PC-9 (cell line): ENCODE measurements around the gene WDFY3. TPM values are rescaled to one million over a fixed set of nuclear protein-coding genes. Genes with fewer than 3 reads are reported as not detected.

Experiments
- BruUV-seq: library from RNA; stranded (reverse); fragments of 400-500 nt; replicated peaks from 2 replicates; lab custom pipeline; 2021; lab: Mats Ljungman, UMichigan
- CTCF ChIA-PET: fragments of 300-600 bp; sonication (Branson Sonifier 250); formaldehyde crosslinking; loops from one replicate; lab custom pipeline; 2022; ENCODE audit warnings: antibody characterized with exemption; lab: Charles Lee
- POLR2A ChIA-PET: fragments of 300-600 bp; sonication (Branson Sonifier 250); formaldehyde crosslinking; loops from one replicate; lab custom pipeline; 2022; ENCODE audit warnings: antibody characterized with exemption; ENCODE audit not compliant: unreplicated experiment; lab: Charles Lee
- DNase-seq, 2 experiments: peaks; one replicate each; pipeline versions ENCODE4 v3.0.0 to v3.0.0-alpha.2; 2015 to 2022; ENCODE audit warnings: mixed read lengths in 1 of 2
- H2AFZ ChIP-seq: fragments of 200-600 bp; sonication (generic); 2 replicates; pipeline ENCODE4 v1.8.1; 2017; ENCODE audit warnings: antibody characterized with exemption
- H3F3A ChIP-seq: fragments of 200-600 bp; sonication (generic); 2 replicates; pipeline ENCODE4 v1.8.1; 2017; ENCODE audit warnings: antibody characterized with exemption, mild to moderate bottlenecking, low read depth; ENCODE audit not compliant: insufficient read depth
- H3K27ac ChIP-seq: fragments of 200-600 bp; sonication (generic); 2 replicates; pipeline ENCODE4 v1.6.1; 2016; ENCODE audit warnings: mixed run types
- H3K27me3 ChIP-seq: fragments of 200-600 bp; sonication (generic); 2 replicates; pipeline ENCODE4 v1.6.1; 2016; ENCODE audit warnings: low read depth, mixed run types; ENCODE audit not compliant: insufficient read depth
- H3K36me3 ChIP-seq: fragments of 200-600 bp; sonication (generic); 2 replicates; pipeline ENCODE4 v1.6.1; 2016; ENCODE audit warnings: low read depth, mixed run types
- H3K4me1 ChIP-seq: fragments of 200-600 bp; sonication (generic); replicated peaks from 2 replicates; pipeline ENCODE4 v1.6.1; 2016; ENCODE audit warnings: mixed run types; ENCODE audit not compliant: insufficient read depth
- H3K4me2 ChIP-seq: fragments of 200-600 bp; sonication (generic); 2 replicates; pipeline ENCODE4 v1.6.1; 2017; ENCODE audit warnings: mixed run types
- H3K4me3 ChIP-seq: fragments of 200-600 bp; sonication (generic); 2 replicates; pipeline ENCODE4 v1.6.1; 2016; ENCODE audit warnings: mixed run types
- H3K79me2 ChIP-seq: fragments of 200-600 bp; sonication (generic); 2 replicates; pipeline ENCODE4 v1.6.1; 2017; ENCODE audit warnings: low read depth, mixed run types
- H3K9me2 ChIP-seq: fragments of 200-600 bp; sonication (generic); 2 replicates; pipeline ENCODE4 v1.8.1; 2017; ENCODE audit warnings: mild to moderate bottlenecking; ENCODE audit not compliant: insufficient read depth
- H3K9me3 ChIP-seq: fragments of 200-600 bp; sonication (generic); 2 replicates; pipeline ENCODE4 v1.8.1; 2016; ENCODE audit warnings: low read depth; ENCODE audit not compliant: insufficient read depth
- H4K20me1 ChIP-seq: fragments of 200-600 bp; sonication (generic); 2 replicates; pipeline ENCODE4 v1.8.1; 2017; ENCODE audit not compliant: insufficient read depth
- CTCF ChIP-seq: fragments of 200-600 bp; sonication (generic); conservative IDR thresholded peaks from 2 replicates; pipeline ENCODE4 v1.6.1; 2017; ENCODE audit warnings: mixed run types, antibody characterized with exemption, mild to moderate bottlenecking, moderate library complexity
- EZH2 ChIP-seq: fragments of 200-600 bp; sonication (generic); IDR thresholded peaks from 2 replicates; pipeline ENCODE4 v1.8.0; 2017; ENCODE audit warnings: antibody characterized with exemption, low read depth
- intact Hi-C: fragments of 100-400 bp; cut with micrococcal nuclease; formaldehyde crosslinking; loops from one replicate; pipeline ENCODE4 v1.10.0; 2022; ENCODE audit not compliant: unreplicated experiment
- total RNA-seq: library from RNA; stranded (reverse); gene quantifications from 2 replicates; pipeline ENCODE4 v1.2.3, GENCODE V29; 2021

The WDFY3 gene
- total RNA-seq, 1 experiment from 2014 or later, result 35.4 TPM

- no peaks in the 10 kb centered on the region for H3K9me2 ChIP-seq
- H3K27ac ChIP-seq, result no peak overlapping the region
- H3K79me2 ChIP-seq, result no peaks in the 10 kb centered on the region
- no peak overlapping the region for H3K4me3 ChIP-seq
- no peaks in the 10 kb centered on the region for H4K20me1 ChIP-seq
- H3K27me3 ChIP-seq, result no peaks in the 10 kb centered on the region
- H3K4me2 ChIP-seq, result no peak overlapping the region
- no peak for DNase-seq
- H3F3A ChIP-seq, result no peaks in the 10 kb centered on the region
- no peak overlapping the region for H2AFZ ChIP-seq
- H3K9me3 ChIP-seq, result no peaks in the 10 kb centered on the region
- ChIA-PET CTCF (no interaction called here), POLR2A (no interaction called here)
- BruUV-seq, result no TSS peak
- no peaks in the 10 kb centered on the region for H3K36me3 ChIP-seq
- H3K4me1 ChIP-seq, result no peaks in the 10 kb centered on the region
- TF ChIP-seq CTCF, result no peak
- TF ChIP-seq EZH2, result no peak
- intact Hi-C loops, result no loop called here
Measured at GRCh38 chr4:84730375-84730774, 236.1 kb downstream of the WDFY3 start.

- H4K20me1 ChIP-seq, result no peaks in the 10 kb centered on the region
- H3K4me3 ChIP-seq, result no peak overlapping the region
- ChIA-PET POLR2A (no interaction called here), CTCF (no interaction called here)
- no peak for DNase-seq
- no peak for TF ChIP-seq EZH2
- TF ChIP-seq CTCF, result no peak
- H3F3A ChIP-seq, result no peaks in the 10 kb centered on the region
- intact Hi-C loops, result no loop called here
- H2AFZ ChIP-seq, result no peak overlapping the region
- no peaks in the 10 kb centered on the region for H3K79me2 ChIP-seq
- no peaks in the 10 kb centered on the region for H3K36me3 ChIP-seq
- no peak overlapping the region for H3K4me2 ChIP-seq
- H3K9me2 ChIP-seq, result no peaks in the 10 kb centered on the region
- no peaks in the 10 kb centered on the region for H3K9me3 ChIP-seq
- BruUV-seq, result no TSS peak
- H3K4me1 ChIP-seq, result no peaks in the 10 kb centered on the region
- H3K27me3 ChIP-seq, result no peaks in the 10 kb centered on the region
- no peak overlapping the region for H3K27ac ChIP-seq
Measured at GRCh38 chr4:84727491-84727890, 239.0 kb downstream of the WDFY3 start.

GRCh38 chr4:84726356-84726755, 240.1 kb downstream of the WDFY3 start:
- H3K4me3 ChIP-seq, result no peak overlapping the region
- intact Hi-C loops, result no loop called here
- H2AFZ ChIP-seq, result no peak overlapping the region
- H4K20me1 ChIP-seq, result no peaks in the 10 kb centered on the region
- no peaks in the 10 kb centered on the region for H3K27me3 ChIP-seq
- H3K79me2 ChIP-seq, result no peaks in the 10 kb centered on the region
- BruUV-seq, result no TSS peak
- H3F3A ChIP-seq, result no peaks in the 10 kb centered on the region
- ChIA-PET CTCF (no interaction called here), POLR2A (no interaction called here)
- DNase-seq, result no peak
- H3K27ac ChIP-seq, result no peak overlapping the region
- H3K4me2 ChIP-seq, result no peak overlapping the region
- no peaks in the 10 kb centered on the region for H3K9me2 ChIP-seq
- H3K9me3 ChIP-seq, result no peaks in the 10 kb centered on the region
- H3K4me1 ChIP-seq, result no peaks in the 10 kb centered on the region
- TF ChIP-seq CTCF, result no peak
- no peak for TF ChIP-seq EZH2
- H3K36me3 ChIP-seq, result no peaks in the 10 kb centered on the region
